HL-60 (cell line): Measurements from ENCODE around the gene VEGFD.

ENCODE experiments used
- CTCF ChIP-seq: IDR thresholded peaks from one replicate; pipeline ENCODE4 v1.5.1; 2011; ENCODE audit warnings: low read length, control low read depth, inconsistent platforms; ENCODE audit not compliant: insufficient read depth
- GABPA ChIP-seq: IDR thresholded peaks from 2 replicates; pipeline ENCODE4 v1.6.1; 2012; ENCODE audit warnings: low read depth
- POLR2AphosphoS5 ChIP-seq: IDR thresholded peaks from 2 replicates; pipeline ENCODE4 v1.6.1; 2012; ENCODE audit warnings: low read depth
- REST ChIP-seq: IDR thresholded peaks from 2 replicates; pipeline ENCODE4 v1.6.1; 2012; ENCODE audit warnings: low read depth; ENCODE audit not compliant: insufficient replicate concordance
- SPI1 ChIP-seq: IDR thresholded peaks from 2 replicates; pipeline ENCODE4 v1.6.1; 2012; ENCODE audit warnings: low read depth, mild to moderate bottlenecking, borderline replicate concordance

- TF ChIP-seq CTCF (no peak), POLR2AphosphoS5 (no peak), REST (no peak), GABPA (no peak), SPI1 (no peak)
These were observed 28.9 kb upstream of the VEGFD start for GRCh38 chrX:15413101-15413500.
